Measurements from ENCODE around the gene PDZRN3.

PDZRN3 gene

GRCh38 chr3:73521734-73522336, 102.9 kb downstream of the PDZRN3 start:
- no peaks in the 10 kb centered on the region for H3K4me1 ChIP-seq (ENCODE audit: insufficient read depth, poor library complexity, severe bottlenecking)
- DNase-seq (ENCODE audit: low spot score) (no peak), ATAC-seq (ENCODE audit: low read depth) (no peak)
- no peak for TF ChIP-seq CTCF (IDR thresholded peaks at IDR 0.05; ENCODE audit: poor library complexity, severe bottlenecking)
- H3K27me3 ChIP-seq (ENCODE audit: insufficient read depth, poor library complexity, severe bottlenecking): no peaks in the 10 kb centered on the region
- H3K27ac ChIP-seq (ENCODE audit: poor library complexity, severe bottlenecking): no peak overlapping the region
- H3K4me3 ChIP-seq (ENCODE audit: severe bottlenecking): no peak overlapping the region
- no peaks in the 10 kb centered on the region for H3K36me3 ChIP-seq (ENCODE audit: low read depth)
- H3K9me3 ChIP-seq (ENCODE audit: severe bottlenecking): no peaks in the 10 kb centered on the region

- ATAC-seq (ENCODE audit: low read depth): no peak
- TF ChIP-seq CTCF (IDR thresholded peaks at IDR 0.05; ENCODE audit: poor library complexity, severe bottlenecking): no peak
- DNase-seq (ENCODE audit: low spot score): no peak
- H3K4me3 ChIP-seq (ENCODE audit: severe bottlenecking): no peak overlapping the region
- H3K36me3 ChIP-seq (ENCODE audit: low read depth): no peaks in the 10 kb centered on the region
- no peaks in the 10 kb centered on the region for H3K9me3 ChIP-seq (ENCODE audit: severe bottlenecking)
- no peaks in the 10 kb centered on the region for H3K4me1 ChIP-seq (ENCODE audit: insufficient read depth, poor library complexity, severe bottlenecking)
- no peaks in the 10 kb centered on the region for H3K27me3 ChIP-seq (ENCODE audit: insufficient read depth, poor library complexity, severe bottlenecking)
- H3K27ac ChIP-seq (ENCODE audit: poor library complexity, severe bottlenecking): no peak overlapping the region
These were observed 103.7 kb downstream of the PDZRN3 start for GRCh38 chr3:73520931-73521461.

- no peak for DNase-seq (ENCODE audit: low spot score)
- Histone ChIP-seq H3K4me3 (ENCODE audit: severe bottlenecking) (no peak overlapping the region), H3K27me3 (ENCODE audit: insufficient read depth, poor library complexity, severe bottlenecking) (no peaks in the 10 kb centered on the region), H3K4me1 (ENCODE audit: insufficient read depth, poor library complexity, severe bottlenecking) (no peaks in the 10 kb centered on the region), H3K27ac (ENCODE audit: poor library complexity, severe bottlenecking) (no peak overlapping the region), H3K36me3 (ENCODE audit: low read depth) (no peaks in the 10 kb centered on the region), H3K9me3 (ENCODE audit: severe bottlenecking) (no peaks in the 10 kb centered on the region)
- no peak for TF ChIP-seq CTCF (IDR thresholded peaks at IDR 0.05; ENCODE audit: poor library complexity, severe bottlenecking)
- no peak for ATAC-seq (ENCODE audit: low read depth)
These were observed 108.1 kb downstream of the PDZRN3 start for GRCh38 chr3:73516631-73517030.

- ATAC-seq (ENCODE audit: low read depth) (no peak), DNase-seq (ENCODE audit: low spot score) (no peak)
- no peak overlapping the region for H3K4me3 ChIP-seq (ENCODE audit: severe bottlenecking)
- H3K9me3 ChIP-seq (ENCODE audit: severe bottlenecking): no peaks in the 10 kb centered on the region
- no peaks in the 10 kb centered on the region for H3K4me1 ChIP-seq (ENCODE audit: insufficient read depth, poor library complexity, severe bottlenecking)
- no peak overlapping the region for H3K27ac ChIP-seq (ENCODE audit: poor library complexity, severe bottlenecking)
- no peaks in the 10 kb centered on the region for H3K27me3 ChIP-seq (ENCODE audit: insufficient read depth, poor library complexity, severe bottlenecking)
- TF ChIP-seq CTCF (IDR thresholded peaks at IDR 0.05; ENCODE audit: poor library complexity, severe bottlenecking): no peak
- no peaks in the 10 kb centered on the region for H3K36me3 ChIP-seq (ENCODE audit: low read depth)
These were observed 111.5 kb downstream of the PDZRN3 start for GRCh38 chr3:73513260-73513659.
